GM20000 (cell line): ENCODE data around the gene PPEF1.

Experiments used
- DNase-seq: peaks from one replicate; pipeline ENCODE4 v3.0.0; 2012; ENCODE audit warnings: low spot score
- CTCF ChIP-seq: IDR thresholded peaks from 2 replicates; pipeline ENCODE4 v1.5.1; 2012; ENCODE audit warnings: mild to moderate bottlenecking, control low read depth; ENCODE audit errors: extremely low read depth, missing control alignments

The PPEF1 gene

GRCh38 chrX:18674788-18675735, 32.4 kb upstream of the PPEF1 start:
- TF ChIP-seq CTCF = no peak
- DNase-seq = peak; percentile 87

- no peak for TF ChIP-seq CTCF
- DNase-seq = no peak
Measured at GRCh38 chrX:18676050-18676449, 31.4 kb upstream of the PPEF1 start.

- DNase-seq = no peak
- TF ChIP-seq CTCF = no peak
Measured at GRCh38 chrX:18676470-18676869, 31.0 kb upstream of the PPEF1 start.

- no peak for DNase-seq
- no peak for TF ChIP-seq CTCF
Measured at GRCh38 chrX:18677161-18677869, 30.1 kb upstream of the PPEF1 start.

- DNase-seq = no peak
- no peak for TF ChIP-seq CTCF
Measured at GRCh38 chrX:18681996-18682395, 25.4 kb upstream of the PPEF1 start.

- DNase-seq = no peak
- TF ChIP-seq CTCF = no peak
Measured at GRCh38 chrX:18682979-18683387, 24.5 kb upstream of the PPEF1 start.

- DNase-seq = no peak
- no peak for TF ChIP-seq CTCF
Measured at GRCh38 chrX:18687856-18688495, 19.5 kb upstream of the PPEF1 start.
